HCEC 1CT (cell line): ENCODE measurements around the gene KRTAP9-3.
"Not testable (repeated sequence)": the region's sequence is repeated elsewhere in the genome, so short reads cannot be mapped to it uniquely, and the experiment has no call there.

Source experiments
- DNase-seq: peaks from one replicate; pipeline ENCODE4 v3.0.0-alpha.2; 2017

KRTAP9-3 gene

GRCh38 chr17:41232399-41233105 is at the start of gene KRTAP9-3:
KRTAP9-3 (plus strand) TSS chr17:41232449; CDS start chr17:41232502, 53 bp downstream.
- DNase-seq, result not testable (repeated sequence)

GRCh38 chr17:41184480-41184961 is 47.7 kb upstream of the KRTAP9-3 start, which contains the start of gene KRTAP4-1:
KRTAP4-1 (minus strand) TSS chr17:41184911; CDS start chr17:41184854, 57 bp downstream.
- DNase-seq, result no peak

- DNase-seq, result no peak
These were observed 47.2 kb upstream of the KRTAP9-3 start for GRCh38 chr17:41185001-41185400.

- DNase-seq, result no peak
These were observed 45.4 kb upstream of the KRTAP9-3 start for GRCh38 chr17:41186872-41187271.

- DNase-seq, result not testable (repeated sequence)
These were observed 42.4 kb upstream of the KRTAP9-3 start, which contains the start of gene KRTAP9-1 for GRCh38 chr17:41189837-41190318. KRTAP9-1 (plus strand) TSS chr17:41189887; CDS start chr17:41189887, 0 bp downstream.

- DNase-seq, result no peak
These were observed 41.9 kb upstream of the KRTAP9-3 start for GRCh38 chr17:41190328-41190727.

- no peak for DNase-seq
These were observed 36.2 kb upstream of the KRTAP9-3 start for GRCh38 chr17:41196068-41196467.

GRCh38 chr17:41199421-41200078 is 32.7 kb upstream of the KRTAP9-3 start:
- DNase-seq, result no peak

- peak; percentile 48 for DNase-seq
These were observed 20.3 kb upstream of the KRTAP9-3 start for GRCh38 chr17:41211845-41212466.

GRCh38 chr17:41212524-41213169 is 19.6 kb upstream of the KRTAP9-3 start:
- no peak for DNase-seq

GRCh38 chr17:41215681-41216080 is 16.6 kb upstream of the KRTAP9-3 start:
- DNase-seq, result no peak

- peak; percentile 1 for DNase-seq
These were observed 8.4 kb upstream of the KRTAP9-3 start for GRCh38 chr17:41223821-41224220.

GRCh38 chr17:41226051-41226450 is 6.2 kb upstream of the KRTAP9-3 start:
- no peak for DNase-seq

GRCh38 chr17:41226598-41227095 is 5.6 kb upstream of the KRTAP9-3 start, which contains the start of gene KRTAP9-2:
KRTAP9-2 (plus strand) TSS chr17:41226648; CDS start chr17:41226655, 7 bp downstream.
- not testable (repeated sequence) for DNase-seq

GRCh38 chr17:41230094-41230493 is 2.2 kb upstream of the KRTAP9-3 start:
- DNase-seq, result no peak

GRCh38 chr17:41231731-41232130 is 518 bp upstream of the KRTAP9-3 start:
- no peak for DNase-seq

- DNase-seq, result not testable (repeated sequence)
These were observed 4.9 kb downstream of the KRTAP9-3 start for GRCh38 chr17:41237116-41237515.

- not testable (repeated sequence) for DNase-seq
These were observed 5.7 kb downstream of the KRTAP9-3 start, which contains the start of gene KRTAP9-8 for GRCh38 chr17:41237949-41238437. KRTAP9-8 (plus strand) TSS chr17:41237999; CDS start chr17:41238052, 53 bp downstream.

GRCh38 chr17:41246995-41247787 is 14.9 kb downstream of the KRTAP9-3 start:
- DNase-seq, result not testable (repeated sequence)

- DNase-seq, result not testable (repeated sequence)
These were observed 17.5 kb downstream of the KRTAP9-3 start, which contains the start of gene KRTAP9-4 for GRCh38 chr17:41249637-41250240. KRTAP9-4 (plus strand) TSS chr17:41249687; CDS start chr17:41249721, 34 bp downstream.

- DNase-seq, result no peak
These were observed 19.0 kb downstream of the KRTAP9-3 start for GRCh38 chr17:41251261-41251660.
